HEK293T (cell line): Measurements from ENCODE around the gene RAPGEF5.

Experiments used
- CTCF ChIA-PET: fragments of 350-600 bp; formaldehyde crosslinking; extraction: SDS; loops from one replicate; lab custom pipeline; 2021; ENCODE audit warnings: antibody characterized with exemption, inconsistent platforms; lab: Yijun Ruan, JAX
- POLR2A ChIA-PET: fragments of 350-600 bp; formaldehyde crosslinking; extraction: SDS; loops from one replicate; lab custom pipeline; 2020; ENCODE audit warnings: antibody characterized with exemption, inconsistent platforms; lab: Yijun Ruan, JAX
- DNase-seq: peaks from one replicate; pipeline ENCODE4 v3.0.0; 2012; ENCODE audit warnings: mixed read lengths; ENCODE audit errors: extremely low spot score
- ARNT ChIP-seq: fragments of 450-650 bp; IDR thresholded peaks from 2 replicates; pipeline ENCODE4 v1.6.1; 2017; ENCODE audit warnings: mild to moderate bottlenecking
- BHLHE40 ChIP-seq: fragments of 450-650 bp; IDR thresholded peaks from 2 replicates; pipeline ENCODE4 v1.6.1; 2016; ENCODE audit warnings: mild to moderate bottlenecking, moderate library complexity, borderline replicate concordance
- CTBP1 ChIP-seq: fragments of 450-650 bp; IDR thresholded peaks from 2 replicates; pipeline ENCODE4 v1.6.1; 2016; ENCODE audit warnings: borderline replicate concordance
- ELF4 ChIP-seq: fragments of 450-650 bp; IDR thresholded peaks from 2 replicates; pipeline ENCODE4 v1.6.1; 2017; ENCODE audit warnings: antibody characterized with exemption
- FOXA1 ChIP-seq: fragments of 450-650 bp; IDR thresholded peaks from 2 replicates; pipeline ENCODE4 v1.6.1; 2016; ENCODE audit warnings: mild to moderate bottlenecking
- FOXK2 ChIP-seq: fragments of 450-650 bp; IDR thresholded peaks from 2 replicates; pipeline ENCODE4 v1.6.1; 2016; ENCODE audit warnings: mild to moderate bottlenecking
- FOXM1 ChIP-seq: fragments of 450-650 bp; IDR thresholded peaks from 2 replicates; pipeline ENCODE4 v1.6.1; 2017; ENCODE audit warnings: mild to moderate bottlenecking, borderline replicate concordance
- HDGF ChIP-seq: fragments of 450-650 bp; IDR thresholded peaks from 2 replicates; pipeline ENCODE4 v1.6.1; 2017; ENCODE audit warnings: antibody characterized with exemption, borderline replicate concordance
- L3MBTL2 ChIP-seq: fragments of 450-650 bp; conservative IDR thresholded peaks from 2 replicates; pipeline ENCODE4 v1.6.1; 2016; ENCODE audit warnings: mild to moderate bottlenecking
- LEF1 ChIP-seq: fragments of 450-650 bp; IDR thresholded peaks from 2 replicates; pipeline ENCODE4 v1.6.1; 2017; ENCODE audit warnings: mild to moderate bottlenecking, borderline replicate concordance
- NFRKB ChIP-seq: fragments of 450-650 bp; IDR thresholded peaks from 2 replicates; pipeline ENCODE4 v1.6.1; 2016; ENCODE audit warnings: mild to moderate bottlenecking, moderate library complexity
- PKNOX1 ChIP-seq: fragments of 450-650 bp; IDR thresholded peaks from 2 replicates; pipeline ENCODE4 v1.6.1; 2016
- SP1 ChIP-seq: fragments of 450-650 bp; IDR thresholded peaks from 2 replicates; pipeline ENCODE4 v1.6.1; 2017
- SUZ12 ChIP-seq: fragments of 450-650 bp; IDR thresholded peaks from 2 replicates; pipeline ENCODE4 v1.6.1; 2016; ENCODE audit warnings: mild to moderate bottlenecking
- TARDBP ChIP-seq: fragments of 450-650 bp; IDR thresholded peaks from 2 replicates; pipeline ENCODE4 v1.6.1; 2016
- ZNF384 ChIP-seq: fragments of 450-650 bp; IDR thresholded peaks from 2 replicates; pipeline ENCODE4 v1.6.1; 2016

Gene RAPGEF5

DNA sequence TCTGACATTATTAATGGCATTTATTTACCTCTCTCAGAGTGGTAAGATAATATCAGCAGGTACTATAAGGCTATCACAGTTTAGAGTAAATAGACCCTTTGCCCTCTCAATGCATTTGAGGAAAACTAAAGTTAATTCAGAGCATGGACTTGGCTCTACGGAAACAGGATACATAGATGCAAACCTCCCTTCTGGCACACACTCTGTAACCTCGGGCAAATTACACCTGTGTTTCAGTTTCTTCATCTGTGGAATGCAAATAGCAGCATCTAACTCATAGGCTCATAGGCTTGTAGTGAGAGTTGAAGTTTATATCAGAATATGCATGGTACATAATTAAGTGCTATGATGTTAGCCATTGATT, 5.6 kb downstream of the RAPGEF5 start:
- DNase-seq = no peak
- ChIA-PET POLR2A (no interaction called here), CTCF (interaction anchor here (0.6 kb wide), 1 partner anchor 225 kb away, joined by 3 read pairs; no protein-coding TSS in a partner anchor)

GRCh38 chr7:22350466-22351328, 6.3 kb downstream of the RAPGEF5 start:
- no peak for DNase-seq
- ChIA-PET POLR2A (no interaction called here), CTCF (interaction anchor here (0.6 kb wide), 1 partner anchor 224 kb away, joined by 3 read pairs; no protein-coding TSS in a partner anchor)
- TF ChIP-seq SUZ12 (no peak), ZNF384 (no peak), FOXM1 (no peak)

More for the DNA sequence above, 5.6 kb downstream of the RAPGEF5 start:
- TF ChIP-seq FOXK2 (no peak), HDGF (no peak), FOXA1 (no peak), ARNT (no peak), FOXM1 (no peak), SP1 (no peak), CTBP1 (no peak), L3MBTL2 (no peak), NFRKB (no peak)

DNA sequence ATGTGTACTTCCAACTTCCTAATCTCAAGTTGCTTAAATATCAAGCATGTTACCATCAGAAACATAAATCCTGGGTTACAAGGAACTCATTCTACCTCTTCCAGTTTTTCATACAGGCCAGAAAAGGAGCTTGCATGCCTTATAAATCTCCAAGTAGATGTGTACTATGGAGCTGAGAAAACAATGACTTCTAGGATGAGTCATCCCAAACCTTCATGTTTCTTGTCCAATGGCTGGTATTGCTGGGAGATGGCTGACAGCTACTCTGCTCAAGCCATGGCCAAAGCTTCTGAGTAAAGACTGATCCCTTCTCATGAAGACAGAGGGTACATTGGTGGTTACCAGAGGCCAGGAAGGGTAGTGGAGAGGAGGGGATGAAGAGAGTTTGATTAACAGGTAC, 8.6 kb downstream of the RAPGEF5 start:
- ChIA-PET CTCF (interaction anchor here (0.7 to 1.2 kb wide), 2 partner anchors 17 to 25 kb away, joined by 3 read pairs; no protein-coding TSS in a partner anchor), POLR2A (no interaction called here)
- no peak for DNase-seq
- no peak for TF ChIP-seq SP1

DNA sequence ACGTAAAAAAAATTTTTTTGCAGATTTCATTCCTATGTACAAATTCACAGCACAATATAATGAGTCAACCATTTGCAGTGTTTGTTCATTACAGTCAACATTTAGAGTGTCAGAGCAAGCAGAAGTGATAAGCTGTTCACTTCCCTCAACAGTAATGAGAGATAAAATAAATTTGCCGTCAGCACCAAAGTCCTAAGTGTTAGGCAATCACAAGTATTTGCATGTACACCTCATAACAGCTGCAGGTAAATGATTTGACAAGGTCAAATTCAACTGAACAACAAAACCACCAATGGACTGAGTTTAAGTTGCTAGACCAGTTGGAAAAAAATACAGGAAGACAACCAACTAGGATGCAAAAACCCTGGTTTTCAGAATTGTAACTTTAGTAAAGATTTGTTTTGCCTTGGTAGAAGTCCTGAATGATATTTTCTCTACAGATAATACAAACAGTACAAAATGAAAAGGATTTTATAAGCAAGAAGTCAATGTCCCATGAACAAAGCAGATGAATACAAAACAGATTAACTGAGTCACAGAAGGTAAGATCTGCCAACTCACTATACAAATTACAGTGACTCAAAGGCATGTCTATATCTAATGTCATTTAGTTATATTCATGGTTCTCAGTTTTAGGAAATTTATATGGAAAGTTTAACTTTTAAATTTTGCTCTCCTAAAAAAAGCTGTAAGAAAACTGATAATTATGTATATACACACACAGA, 10.4 kb downstream of the RAPGEF5 start:
- ChIA-PET POLR2A (interaction anchor here (1.8 kb wide), 1 partner anchor 9 kb away, joined by 4 read pairs; no protein-coding TSS in a partner anchor), CTCF (no interaction called here)
- DNase-seq = no peak
- TF ChIP-seq FOXK2 (no peak), SP1 (no peak), L3MBTL2 (no peak), TARDBP (no peak), NFRKB (no peak), SUZ12 (no peak), FOXM1 (no peak), BHLHE40 (no peak)

DNA sequence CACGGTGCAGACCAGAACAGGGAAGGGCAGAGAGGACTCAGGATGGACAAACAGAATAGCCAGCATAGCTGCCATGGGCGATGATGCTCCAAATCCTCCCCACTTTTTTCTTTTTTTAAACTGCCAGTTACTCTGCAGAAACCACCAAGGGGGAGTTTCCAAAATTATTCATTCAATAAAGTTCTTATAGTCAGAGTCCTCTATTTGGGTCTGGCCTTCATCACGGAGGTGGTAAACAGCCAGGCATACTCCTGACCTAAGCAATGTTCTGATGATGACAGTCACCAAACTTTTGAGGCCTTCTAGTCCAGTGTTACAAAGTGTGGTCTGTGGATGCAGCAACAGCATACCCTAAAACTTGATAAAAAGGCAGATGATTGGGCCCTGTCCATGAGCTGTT, 12.3 kb downstream of the RAPGEF5 start:
- CTCF ChIA-PET = no interaction called here
- TF ChIP-seq ARNT (no peak), FOXA1 (no peak), LEF1 (no peak)
- DNase-seq = no peak

DNA sequence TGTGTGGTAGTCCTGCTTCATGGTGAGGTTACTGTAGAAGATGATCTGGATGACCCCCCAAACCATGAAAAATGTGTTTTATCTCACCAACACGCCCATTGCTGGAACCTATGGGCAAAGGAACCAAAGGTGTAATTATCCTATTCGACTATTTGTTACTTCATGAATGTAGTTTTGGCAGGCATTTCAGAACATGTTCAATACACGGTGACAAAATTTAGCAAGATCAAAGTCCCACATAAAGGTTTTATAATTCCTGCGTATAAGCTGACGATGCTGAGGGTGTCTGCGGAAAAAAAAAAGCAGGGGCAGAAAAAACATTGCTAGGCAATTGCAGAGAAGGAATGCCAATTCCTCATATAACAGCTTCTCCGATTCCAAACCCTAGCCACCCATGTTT, 13.3 kb downstream of the RAPGEF5 start:
- CTCF ChIA-PET = no interaction called here
- POLR2A ChIA-PET = no interaction called here
- TF ChIP-seq ZNF384 = no peak
- TF ChIP-seq HDGF = no peak
- no peak for TF ChIP-seq LEF1
- TF ChIP-seq FOXM1 = no peak
- no peak for TF ChIP-seq NFRKB
- TF ChIP-seq L3MBTL2 = no peak
- no peak for TF ChIP-seq CTBP1
- TF ChIP-seq SP1 = no peak
- TF ChIP-seq TARDBP = no peak
- TF ChIP-seq FOXK2 = no peak
- TF ChIP-seq FOXA1 = no peak
- TF ChIP-seq SUZ12 = no peak
- TF ChIP-seq ELF4 = no peak
- TF ChIP-seq PKNOX1 = no peak
- TF ChIP-seq ARNT = no peak
- TF ChIP-seq BHLHE40 = no peak
- DNase-seq = no peak

More for the DNA sequence above, 12.3 kb downstream of the RAPGEF5 start:
- POLR2A ChIA-PET = no interaction called here

GRCh38 chr7:22343071-22343470, 13.9 kb downstream of the RAPGEF5 start:
- no peak for DNase-seq
- no peak for TF ChIP-seq FOXA1
- TF ChIP-seq FOXM1 = no peak
- TF ChIP-seq HDGF = no peak
- TF ChIP-seq TARDBP = no peak
- no peak for TF ChIP-seq L3MBTL2
- TF ChIP-seq ZNF384 = no peak
- TF ChIP-seq NFRKB = no peak
- TF ChIP-seq CTBP1 = no peak
- TF ChIP-seq BHLHE40 = no peak
- no peak for TF ChIP-seq SUZ12
- no peak for TF ChIP-seq LEF1
- TF ChIP-seq ARNT = no peak
- no peak for TF ChIP-seq FOXK2
- no peak for TF ChIP-seq SP1
- no peak for TF ChIP-seq ELF4
- no peak for TF ChIP-seq PKNOX1
- CTCF ChIA-PET = no interaction called here
- POLR2A ChIA-PET = no interaction called here
